Measurements from ENCODE around the gene OR5D16. TPM values are rescaled to one million over a fixed set of nuclear protein-coding genes. Genes with fewer than 3 reads are reported as not detected.

OR5D16 gene
- polyA plus RNA-seq, 4 donors: not detected

Other genes with a start within 250 kb of the OR5D16 start
- not detected for gene OR4C11, start 231.1 kb upstream of the OR5D16 start, polyA plus RNA-seq (ENCODE audit: insufficient read length in 4 of 4)
- gene OR4P4, start 203.6 kb upstream of the OR5D16 start, polyA plus RNA-seq (ENCODE audit: insufficient read length in 4 of 4): under 1 TPM; 0.08 to 0.17 (median 0.12) TPM
- not detected for gene OR4S2, start 190.4 kb upstream of the OR5D16 start, polyA plus RNA-seq (ENCODE audit: insufficient read length in 4 of 4)
- not detected for gene OR4C6, start 176.6 kb upstream of the OR5D16 start, polyA plus RNA-seq (ENCODE audit: insufficient read length in 4 of 4)
- not detected for gene OR5D13, start 65.3 kb upstream of the OR5D16 start, polyA plus RNA-seq (ENCODE audit: insufficient read length in 4 of 4)
- gene OR5D14, start 43.2 kb upstream of the OR5D16 start, polyA plus RNA-seq (ENCODE audit: insufficient read length in 4 of 4): not detected
- not detected for gene OR5L1, start 27.4 kb upstream of the OR5D16 start, polyA plus RNA-seq (ENCODE audit: insufficient read length in 4 of 4)
- gene OR5D18, start 19.1 kb upstream of the OR5D16 start, polyA plus RNA-seq (ENCODE audit: insufficient read length in 4 of 4): not detected
- gene OR5L2, start 11.5 kb upstream of the OR5D16 start, polyA plus RNA-seq (ENCODE audit: insufficient read length in 4 of 4): not detected
- gene TRIM51, start 44.5 kb downstream of the OR5D16 start, polyA plus RNA-seq (ENCODE audit: insufficient read length in 4 of 4): not detected
- not detected for gene OR5W2, start 75.8 kb downstream of the OR5D16 start, polyA plus RNA-seq (ENCODE audit: insufficient read length in 4 of 4)
- gene OR5I1, start 97.6 kb downstream of the OR5D16 start, polyA plus RNA-seq (ENCODE audit: insufficient read length in 4 of 4): not detected
- not detected for gene OR10AG1, start 131.2 kb downstream of the OR5D16 start, polyA plus RNA-seq (ENCODE audit: insufficient read length in 4 of 4)
- gene OR5F1, start 155.9 kb downstream of the OR5D16 start, polyA plus RNA-seq (ENCODE audit: insufficient read length in 4 of 4): not detected
- gene OR5AS1, start 188.9 kb downstream of the OR5D16 start, polyA plus RNA-seq (ENCODE audit: insufficient read length in 4 of 4): under 1 TPM in 3 of 4 donors, not detected in 1; 0.03 to 0.09 (median 0.09) TPM

Data from left renal cortex interstitium (tissue), 4 donors.